ENCODE measurements around the gene LACTBL1.

DNA sequence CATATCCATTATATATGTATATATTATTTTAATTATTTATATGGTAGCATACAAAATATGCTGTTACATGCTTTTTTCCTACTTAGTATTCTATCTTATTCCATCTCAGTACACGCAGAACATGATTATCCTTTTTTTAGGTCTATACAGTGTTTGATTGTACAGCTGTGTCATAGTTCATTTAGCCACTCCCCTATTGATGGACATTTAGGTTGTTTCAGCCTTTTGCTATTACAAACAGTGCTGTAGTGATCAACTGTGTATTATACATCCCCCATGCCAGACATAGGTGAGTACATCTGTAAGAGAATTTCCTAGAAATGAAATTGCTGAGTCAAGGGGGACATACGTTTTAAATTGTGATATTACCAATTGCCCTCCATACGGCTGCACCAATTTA is 15.6 kb downstream of the LACTBL1 start:
- TF ChIP-seq TAF1 (conservative IDR thresholded peaks at IDR 0.05): no peak
- no peak for TF ChIP-seq RXRA (IDR thresholded peaks at IDR 0.05)
- TF ChIP-seq, protein P1, sequence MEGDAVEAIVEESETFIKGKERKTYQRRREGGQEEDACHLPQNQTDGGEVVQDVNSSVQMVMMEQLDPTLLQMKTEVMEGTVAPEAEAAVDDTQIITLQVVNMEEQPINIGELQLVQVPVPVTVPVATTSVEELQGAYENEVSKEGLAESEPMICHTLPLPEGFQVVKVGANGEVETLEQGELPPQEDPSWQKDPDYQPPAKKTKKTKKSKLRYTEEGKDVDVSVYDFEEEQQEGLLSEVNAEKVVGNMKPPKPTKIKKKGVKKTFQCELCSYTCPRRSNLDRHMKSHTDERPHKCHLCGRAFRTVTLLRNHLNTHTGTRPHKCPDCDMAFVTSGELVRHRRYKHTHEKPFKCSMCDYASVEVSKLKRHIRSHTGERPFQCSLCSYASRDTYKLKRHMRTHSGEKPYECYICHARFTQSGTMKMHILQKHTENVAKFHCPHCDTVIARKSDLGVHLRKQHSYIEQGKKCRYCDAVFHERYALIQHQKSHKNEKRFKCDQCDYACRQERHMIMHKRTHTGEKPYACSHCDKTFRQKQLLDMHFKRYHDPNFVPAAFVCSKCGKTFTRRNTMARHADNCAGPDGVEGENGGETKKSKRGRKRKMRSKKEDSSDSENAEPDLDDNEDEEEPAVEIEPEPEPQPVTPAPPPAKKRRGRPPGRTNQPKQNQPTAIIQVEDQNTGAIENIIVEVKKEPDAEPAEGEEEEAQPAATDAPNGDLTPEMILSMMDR (IDR thresholded peaks at IDR 0.05; ENCODE audit: low read depth, low read length, missing input control): no peak
- TF ChIP-seq EGR1 (IDR thresholded peaks at IDR 0.05; ENCODE audit: low read depth in 2 of 2): no peak
- TF ChIP-seq RAD21 (IDR thresholded peaks at IDR 0.05): no peak
- TF ChIP-seq, protein P2, sequence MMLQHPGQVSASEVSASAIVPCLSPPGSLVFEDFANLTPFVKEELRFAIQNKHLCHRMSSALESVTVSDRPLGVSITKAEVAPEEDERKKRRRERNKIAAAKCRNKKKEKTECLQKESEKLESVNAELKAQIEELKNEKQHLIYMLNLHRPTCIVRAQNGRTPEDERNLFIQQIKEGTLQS (IDR thresholded peaks at IDR 0.05): no peak
- TF ChIP-seq, protein P3, sequence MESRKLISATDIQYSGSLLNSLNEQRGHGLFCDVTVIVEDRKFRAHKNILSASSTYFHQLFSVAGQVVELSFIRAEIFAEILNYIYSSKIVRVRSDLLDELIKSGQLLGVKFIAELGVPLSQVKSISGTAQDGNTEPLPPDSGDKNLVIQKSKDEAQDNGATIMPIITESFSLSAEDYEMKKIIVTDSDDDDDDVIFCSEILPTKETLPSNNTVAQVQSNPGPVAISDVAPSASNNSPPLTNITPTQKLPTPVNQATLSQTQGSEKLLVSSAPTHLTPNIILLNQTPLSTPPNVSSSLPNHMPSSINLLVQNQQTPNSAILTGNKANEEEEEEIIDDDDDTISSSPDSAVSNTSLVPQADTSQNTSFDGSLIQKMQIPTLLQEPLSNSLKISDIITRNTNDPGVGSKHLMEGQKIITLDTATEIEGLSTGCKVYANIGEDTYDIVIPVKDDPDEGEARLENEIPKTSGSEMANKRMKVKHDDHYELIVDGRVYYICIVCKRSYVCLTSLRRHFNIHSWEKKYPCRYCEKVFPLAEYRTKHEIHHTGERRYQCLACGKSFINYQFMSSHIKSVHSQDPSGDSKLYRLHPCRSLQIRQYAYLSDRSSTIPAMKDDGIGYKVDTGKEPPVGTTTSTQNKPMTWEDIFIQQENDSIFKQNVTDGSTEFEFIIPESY (IDR thresholded peaks at IDR 0.05): no peak
- TF ChIP-seq, protein P4, sequence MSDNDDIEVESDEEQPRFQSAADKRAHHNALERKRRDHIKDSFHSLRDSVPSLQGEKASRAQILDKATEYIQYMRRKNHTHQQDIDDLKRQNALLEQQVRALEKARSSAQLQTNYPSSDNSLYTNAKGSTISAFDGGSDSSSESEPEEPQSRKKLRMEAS (IDR thresholded peaks at IDR 0.05): no peak
- no peak for TF ChIP-seq JUND (IDR thresholded peaks at IDR 0.05)
